ENCODE results near the gene SLC28A3. TPM values are rescaled to one million over a fixed set of nuclear protein-coding genes. Genes with fewer than 3 reads are reported as not detected.
"Not testable (repeated sequence)": the region's sequence is repeated elsewhere in the genome, so short reads cannot be mapped to it uniquely, and the experiment has no call there.

Gene SLC28A3
- total and polyA plus RNA-seq, 2 of the 8 experiments (the other 6 are each of a cell fraction or from before 2014, with no cell fraction given) = 0.02 TPM; not detected in 1

- H2BK12ac ChIP-seq (ENCODE audit: low read depth, low read length); H3K9ac ChIP-seq (replicated peaks in 1 of 4; ENCODE audit: extremely low read depth in 1 of 4, low read depth in 3 of 4, low read length in 3 of 4); H2BK15ac ChIP-seq (ENCODE audit: low read length); H3K4me1 ChIP-seq (replicated peaks in 1 of 4; ENCODE audit: control insufficient read depth in 3 of 4, insufficient read depth in 4 of 4, low read length in 3 of 4); H3K27ac ChIP-seq (ENCODE audit: low read depth, low read length); H4K91ac ChIP-seq (replicated peaks; ENCODE audit: insufficient read length, low read length); H3K14ac ChIP-seq (ENCODE audit: insufficient read length); H3K4me3 ChIP-seq (ENCODE audit: extremely low read depth in 1 of 4, insufficient read depth in 2 of 4, low read depth in 3 of 4, low read length in 4 of 4); H2AK5ac ChIP-seq (ENCODE audit: low read depth, low read length); H2BK5ac ChIP-seq (ENCODE audit: low read depth, low read length); H4K5ac ChIP-seq (ENCODE audit: insufficient read length, low read depth, low read length); H3K4ac ChIP-seq (replicated peaks; ENCODE audit: insufficient read length, low read depth, low read length); POLR2A ChIA-PET (ENCODE audit: partially characterized antibody); H4K8ac ChIP-seq (ENCODE audit: extremely low read depth, insufficient read depth, low read length); H3K36me3 ChIP-seq (ENCODE audit: control insufficient read depth in 2 of 4, insufficient read depth in 4 of 4, low read length in 3 of 4); H2BK20ac ChIP-seq (ENCODE audit: low read length); H3K79me2 ChIP-seq (ENCODE audit: control insufficient read depth in 1 of 2, insufficient read depth in 2 of 2, low read length in 2 of 2); CTCF ChIA-PET (ENCODE audit: partially characterized antibody); H3K4me2 ChIP-seq (ENCODE audit: insufficient read depth in 1 of 2, low read depth in 2 of 2, low read length in 2 of 2); H4K20me1 ChIP-seq (replicated peaks in 1 of 2; ENCODE audit: control insufficient read depth in 1 of 2, insufficient read depth in 2 of 2, low read length in 2 of 2); H3K18ac ChIP-seq (ENCODE audit: extremely low read depth, low read length); H2BK120ac ChIP-seq (replicated peaks; ENCODE audit: low read depth, low read length); H3K23ac ChIP-seq (ENCODE audit: insufficient read length); FAIRE-seq; H3K56ac ChIP-seq (replicated peaks; ENCODE audit: insufficient read length, low read depth, low read length); H2AFZ ChIP-seq (ENCODE audit: low read length); DNase-seq (ENCODE audit: low read depth in 1 of 2, low spot score in 2 of 2); H3K79me1 ChIP-seq (ENCODE audit: low read depth, low read length); H3K23me2 ChIP-seq (ENCODE audit: low read depth, low read length); H3K27me3 ChIP-seq (replicated peaks in 1 of 4; ENCODE audit: control insufficient read depth in 3 of 4, extremely low read depth in 1 of 4, insufficient read depth in 3 of 4, low read length in 3 of 4); H3K9me3 ChIP-seq (ENCODE audit: insufficient read depth in 2 of 2, low read depth in 1 of 2, low read length in 1 of 2): not testable (repeated sequence)
- 46% methylated on average over 7 of the region's 7 CpGs; no CpG with 5 or more reads in 1 of the 2 experiments for whole genome bisulfite sequencing, 2 experiments (ENCODE audit: extremely low coverage in 1 of 2, insufficient coverage in 1 of 2, insufficient read length in 1 of 2, insufficient replicate concordance in 2 of 2, low coverage in 1 of 2, low lambda C conversion rate in 2 of 2, missing lambda C conversion rate in 1 of 2)
These were observed 49.7 kb upstream of the SLC28A3 start for GRCh38 chr9:84390254-84390653.
